ENCODE measurements around the gene LIN28B. TPM values are rescaled to one million over a fixed set of nuclear protein-coding genes. Genes with fewer than 3 reads are reported as not detected.

The LIN28B gene
- total and polyA plus RNA-seq, 12 donors, result 0.08 to 8.7 (median 0.09) TPM; not detected in 7

DNA sequence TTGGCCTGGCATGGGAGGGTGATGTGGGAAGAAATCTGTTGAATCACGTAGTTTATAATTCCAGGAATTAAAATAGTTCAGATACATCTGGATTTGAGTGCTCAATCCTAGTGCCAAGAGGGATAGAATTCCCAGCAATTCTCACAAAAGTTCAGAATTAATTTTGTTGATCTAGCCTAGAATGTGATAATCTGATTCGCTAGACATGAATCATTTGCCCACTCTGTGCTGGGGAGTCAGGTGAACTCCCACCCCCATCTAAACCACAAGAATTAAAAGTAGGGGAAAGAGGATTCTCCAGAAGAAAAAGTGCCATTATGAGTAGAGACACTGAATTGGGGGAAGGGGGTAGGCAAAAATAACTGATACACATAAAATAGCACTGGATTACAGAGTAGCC is 85.0 kb downstream of the LIN28B start:
- Histone ChIP-seq H3K27me3 (no peaks in the 10 kb centered on the region), H3K36me3 (replicated peaks in 1 of 2) (no peaks in the 10 kb centered on the region), H3K9me3 (replicated peaks in 1 of 3) (no peaks in the 10 kb centered on the region), H3K4me3 (no peak overlapping the region), H3K4me1 (replicated peaks in 1 of 2) (no peaks in the 10 kb centered on the region), H3K27ac (no peak overlapping the region)
- TF ChIP-seq, protein P1, sequence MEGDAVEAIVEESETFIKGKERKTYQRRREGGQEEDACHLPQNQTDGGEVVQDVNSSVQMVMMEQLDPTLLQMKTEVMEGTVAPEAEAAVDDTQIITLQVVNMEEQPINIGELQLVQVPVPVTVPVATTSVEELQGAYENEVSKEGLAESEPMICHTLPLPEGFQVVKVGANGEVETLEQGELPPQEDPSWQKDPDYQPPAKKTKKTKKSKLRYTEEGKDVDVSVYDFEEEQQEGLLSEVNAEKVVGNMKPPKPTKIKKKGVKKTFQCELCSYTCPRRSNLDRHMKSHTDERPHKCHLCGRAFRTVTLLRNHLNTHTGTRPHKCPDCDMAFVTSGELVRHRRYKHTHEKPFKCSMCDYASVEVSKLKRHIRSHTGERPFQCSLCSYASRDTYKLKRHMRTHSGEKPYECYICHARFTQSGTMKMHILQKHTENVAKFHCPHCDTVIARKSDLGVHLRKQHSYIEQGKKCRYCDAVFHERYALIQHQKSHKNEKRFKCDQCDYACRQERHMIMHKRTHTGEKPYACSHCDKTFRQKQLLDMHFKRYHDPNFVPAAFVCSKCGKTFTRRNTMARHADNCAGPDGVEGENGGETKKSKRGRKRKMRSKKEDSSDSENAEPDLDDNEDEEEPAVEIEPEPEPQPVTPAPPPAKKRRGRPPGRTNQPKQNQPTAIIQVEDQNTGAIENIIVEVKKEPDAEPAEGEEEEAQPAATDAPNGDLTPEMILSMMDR (IDR thresholded peaks at IDR 0.05), result no peak
- TF ChIP-seq POLR2A (IDR thresholded peaks at IDR 0.05), result no peak
- intact Hi-C loops (cut with DNase I), result no loop called here
- DNase-seq, result no peak
- 75 to 87% (median 83%) methylated on average over 2 of the region's 2 CpGs for WGBS, 4 donors

DNA sequence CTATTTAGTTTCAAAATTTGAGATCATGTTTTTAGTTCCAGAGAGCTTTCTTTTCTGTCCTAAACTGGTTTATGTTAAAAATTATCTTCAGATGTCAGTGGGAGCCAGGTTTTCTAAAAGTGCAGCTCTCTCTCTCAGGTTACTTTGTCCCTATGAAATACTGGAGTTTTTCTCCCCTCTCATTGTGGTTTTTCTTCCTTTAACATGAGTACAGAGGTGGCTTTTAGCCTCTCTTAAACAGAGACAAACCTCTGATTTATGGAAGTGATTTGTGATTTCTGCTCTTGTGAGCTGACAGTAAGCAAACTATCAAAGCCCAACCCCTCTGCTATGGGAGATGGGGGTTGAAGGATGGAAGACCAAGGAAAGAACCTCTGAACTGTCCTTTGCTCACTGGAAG is 85.7 kb downstream of the LIN28B start:
- no peak for DNase-seq
- H3K4me3 ChIP-seq, result no peak overlapping the region
- TF ChIP-seq, protein P1 (IDR thresholded peaks at IDR 0.05), result no peak
- no peak for TF ChIP-seq POLR2A (IDR thresholded peaks at IDR 0.05)
- H3K36me3 ChIP-seq (replicated peaks in 1 of 2), result no peaks in the 10 kb centered on the region
- no peaks in the 10 kb centered on the region for H3K9me3 ChIP-seq (replicated peaks in 1 of 3)
- H3K27ac ChIP-seq, result no peak overlapping the region
- no peaks in the 10 kb centered on the region for H3K27me3 ChIP-seq
- intact Hi-C loops (cut with DNase I), result no loop called here
- no peaks in the 10 kb centered on the region for H3K4me1 ChIP-seq (replicated peaks in 1 of 2)

DNA sequence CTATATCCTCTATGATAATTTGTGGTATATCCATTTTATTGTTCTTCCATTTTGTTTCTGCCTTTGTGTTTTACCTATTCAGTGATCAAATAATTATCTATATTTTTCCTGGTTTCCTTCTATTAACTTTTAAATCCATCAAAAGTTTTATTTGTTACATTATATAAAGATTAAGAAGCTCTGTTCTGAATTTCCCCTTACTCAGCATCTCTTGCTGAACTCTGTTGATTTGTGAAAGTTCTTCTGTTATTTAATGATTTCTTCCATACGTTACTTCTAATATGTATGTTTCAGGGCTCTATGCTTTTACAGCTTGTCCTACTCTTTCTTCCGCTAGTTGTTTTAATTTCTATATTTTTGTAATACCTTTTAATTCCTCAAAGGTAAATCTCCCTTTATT is 87.1 kb downstream of the LIN28B start:
- 82 to 92% (median 84%) methylated on average over 2 of the region's 2 CpGs for WGBS, 4 donors
- Histone ChIP-seq H3K9me3 (replicated peaks in 1 of 3) (no peaks in the 10 kb centered on the region), H3K36me3 (replicated peaks in 1 of 2) (no peaks in the 10 kb centered on the region), H3K27ac (no peak overlapping the region), H3K4me1 (replicated peaks in 1 of 2) (no peaks in the 10 kb centered on the region), H3K4me3 (no peak overlapping the region), H3K27me3 (no peaks in the 10 kb centered on the region)
- intact Hi-C loops (cut with DNase I), result no loop called here
- no peak for DNase-seq
- TF ChIP-seq, protein P1 (IDR thresholded peaks at IDR 0.05), result no peak
- no peak for TF ChIP-seq POLR2A (IDR thresholded peaks at IDR 0.05)

DNA sequence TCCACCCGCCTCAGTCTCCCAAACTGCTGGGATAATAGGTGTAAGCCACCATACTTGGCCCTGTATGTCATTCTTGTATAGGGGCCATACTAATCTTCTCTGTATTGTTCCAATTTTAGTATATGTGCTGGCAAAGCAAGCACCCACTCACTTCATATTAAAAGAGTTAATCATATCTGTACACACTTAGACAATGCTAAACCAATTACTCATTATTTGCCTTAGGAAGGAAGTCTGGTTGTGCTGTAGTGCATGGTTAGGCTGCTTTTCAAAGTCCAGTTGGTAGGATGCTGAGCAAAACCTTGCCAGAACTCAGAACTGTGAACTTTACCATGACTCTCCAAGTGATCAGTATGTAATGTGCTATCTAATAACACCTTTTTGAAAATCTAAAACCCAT is 88.6 kb downstream of the LIN28B start:
- Histone ChIP-seq H3K36me3 (replicated peaks in 1 of 2) (no peaks in the 10 kb centered on the region), H3K27me3 (no peaks in the 10 kb centered on the region), H3K27ac (no peak overlapping the region), H3K4me1 (replicated peaks in 1 of 2) (no peaks in the 10 kb centered on the region), H3K9me3 (replicated peaks in 1 of 3) (no peaks in the 10 kb centered on the region), H3K4me3 (no peak overlapping the region)
- no peak for DNase-seq
- intact Hi-C loops (cut with DNase I), result no loop called here
- no peak for TF ChIP-seq POLR2A (IDR thresholded peaks at IDR 0.05)
- TF ChIP-seq, protein P1 (IDR thresholded peaks at IDR 0.05), result no peak
- 85 to 100% (median 89%) methylated on average over 1 of the region's 1 CpG for WGBS, 4 donors

Data from adrenal gland (tissue), 12 donors.